GM21786 (cell line): ENCODE measurements around the gene C2orf78.

Experiments
- ATAC-seq: cut with Tn5 transposase; IDR thresholded peaks from one replicate; pipeline ENCODE4 v1.9.1; 2021; ENCODE audit not compliant: unreplicated experiment

Gene C2orf78

DNA sequence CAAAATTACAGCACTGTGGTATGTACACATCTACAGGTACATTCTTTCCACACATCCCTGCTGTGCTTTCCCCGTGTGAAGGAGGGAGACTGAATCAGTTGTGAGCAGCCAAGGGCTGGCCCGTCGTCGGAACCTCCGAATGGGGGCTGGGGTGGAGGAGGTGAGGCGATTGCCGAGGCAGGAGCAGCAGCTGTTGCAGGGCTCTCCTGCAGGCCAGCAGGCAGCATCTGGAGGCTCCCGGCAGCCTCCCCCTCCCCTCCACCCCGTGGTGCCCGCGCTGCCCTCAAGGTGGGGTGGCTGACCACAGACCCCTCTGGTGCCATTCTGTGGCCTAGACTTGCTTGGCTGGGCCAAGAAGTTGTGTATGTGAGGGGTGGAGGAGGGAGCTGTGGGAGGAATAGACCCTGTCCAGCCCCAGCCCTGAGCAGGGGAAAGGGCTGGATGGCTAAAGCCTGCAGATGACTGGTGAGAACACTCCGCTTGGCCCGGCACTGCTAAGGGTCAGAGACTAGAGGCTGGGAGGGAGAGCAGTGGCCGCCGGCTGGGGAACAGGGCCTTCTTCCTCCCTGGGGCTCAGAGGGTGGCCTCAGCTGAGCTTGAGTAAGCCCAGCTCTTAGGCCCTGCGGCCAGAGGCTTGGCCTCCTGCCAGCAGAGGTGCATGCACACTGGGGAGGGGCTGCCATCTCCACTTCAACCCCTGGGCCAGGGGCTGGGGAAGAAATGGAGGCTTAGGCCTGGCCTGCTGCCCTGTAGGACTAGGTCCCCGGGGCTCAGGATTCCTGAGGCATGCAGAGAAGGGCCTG is 52.4 kb downstream of the C2orf78 start:
- ATAC-seq = no peak

DNA sequence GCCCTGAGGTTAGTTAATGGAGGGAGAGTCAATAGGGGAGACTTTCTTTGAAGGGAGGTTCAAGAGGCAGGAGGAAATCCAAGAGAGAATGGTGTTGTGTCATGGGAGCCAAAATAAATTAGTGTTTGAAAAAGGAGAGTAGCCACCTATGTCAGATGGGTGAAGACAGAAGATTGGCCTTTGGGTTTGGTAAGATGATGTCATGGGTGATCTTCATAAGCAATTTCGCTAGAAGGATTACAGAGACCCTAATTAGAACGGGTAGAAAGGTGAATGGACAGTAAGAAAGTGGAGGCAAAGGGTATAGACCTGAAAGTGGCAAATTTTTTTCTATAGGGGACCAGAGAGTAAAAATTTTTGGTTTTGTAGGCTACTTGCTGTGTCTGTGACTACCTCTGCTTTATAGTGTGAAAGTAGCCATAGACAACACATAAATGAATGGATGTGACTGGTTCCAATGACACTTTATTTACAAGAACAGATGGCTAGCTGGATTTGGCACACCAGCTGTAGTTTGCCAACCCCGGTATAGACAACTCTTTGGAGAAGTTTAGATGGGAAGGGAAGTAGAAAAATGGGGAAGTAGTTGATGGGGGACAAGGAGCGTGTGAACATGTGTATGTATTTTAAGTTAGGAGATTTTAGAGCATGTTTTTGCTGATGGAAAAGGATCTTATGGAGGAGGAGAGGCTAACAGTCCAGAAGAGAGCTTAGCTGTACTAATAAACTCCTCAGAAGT is 54.0 kb downstream of the C2orf78 start:
- ATAC-seq = no peak

DNA sequence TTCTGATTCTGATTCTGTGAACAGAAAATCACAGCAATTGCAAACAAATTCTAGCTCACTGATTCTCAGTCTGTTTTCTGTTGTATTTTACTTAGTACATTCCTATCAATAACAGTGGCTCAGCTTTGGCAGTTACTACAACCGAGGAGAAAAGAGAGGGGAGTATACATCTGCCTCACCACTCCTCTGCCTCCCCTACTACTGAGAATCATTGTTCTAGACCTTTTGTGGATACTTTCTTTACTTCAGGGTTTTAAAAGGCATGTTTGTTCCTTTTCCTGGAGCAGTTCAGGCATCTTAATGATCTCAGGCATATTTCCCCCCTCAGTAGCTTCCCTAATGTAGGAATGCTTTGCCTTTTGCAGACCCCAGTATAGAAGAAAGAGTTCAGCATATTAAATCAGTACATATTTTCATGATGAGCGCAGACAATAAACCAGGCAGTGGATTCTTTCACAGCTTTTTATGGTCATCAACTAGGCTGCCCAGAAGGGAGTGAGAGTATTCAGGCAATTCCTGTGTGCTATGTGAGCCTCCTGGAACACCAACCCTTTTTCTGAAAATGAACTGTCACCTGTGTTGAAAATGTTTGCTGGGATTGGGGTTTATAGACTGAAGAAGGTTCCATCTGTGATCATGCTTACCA is 55.0 kb downstream of the C2orf78 start:
- no peak for ATAC-seq

DNA sequence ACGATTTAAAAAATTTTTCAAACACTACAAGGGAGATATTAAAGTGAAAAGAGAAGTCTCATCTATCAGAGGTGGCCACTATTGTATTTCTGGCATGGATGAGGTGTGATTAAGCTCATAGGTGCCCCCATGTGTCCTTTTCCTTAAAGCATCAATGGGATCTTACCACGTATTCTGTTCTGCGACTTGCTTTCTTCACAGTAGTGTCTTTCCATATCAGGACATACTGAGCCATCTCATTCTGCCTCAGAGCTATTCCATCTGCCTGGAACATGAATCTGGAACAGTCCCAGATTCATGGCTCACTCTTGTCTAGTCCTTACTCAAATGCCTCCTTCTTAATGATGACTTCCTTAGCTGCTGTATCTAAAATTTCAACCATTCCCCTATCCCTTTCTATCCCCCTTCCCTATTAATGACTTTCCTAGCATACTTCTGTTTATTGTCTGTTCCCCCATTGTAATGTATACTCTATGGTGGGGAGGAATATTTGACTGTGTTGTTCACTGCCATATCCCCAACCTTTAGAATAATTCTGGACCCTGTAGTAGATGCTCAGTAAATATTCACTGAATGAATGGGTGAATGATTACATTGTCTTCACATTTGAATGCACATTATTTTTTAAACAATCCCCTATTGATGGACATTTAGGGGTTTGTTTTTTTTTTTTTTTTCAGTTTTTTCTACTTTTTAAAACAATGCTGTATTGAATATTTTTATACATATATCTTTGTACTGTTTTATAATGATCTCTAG is 55.8 kb downstream of the C2orf78 start:
- no peak for ATAC-seq

DNA sequence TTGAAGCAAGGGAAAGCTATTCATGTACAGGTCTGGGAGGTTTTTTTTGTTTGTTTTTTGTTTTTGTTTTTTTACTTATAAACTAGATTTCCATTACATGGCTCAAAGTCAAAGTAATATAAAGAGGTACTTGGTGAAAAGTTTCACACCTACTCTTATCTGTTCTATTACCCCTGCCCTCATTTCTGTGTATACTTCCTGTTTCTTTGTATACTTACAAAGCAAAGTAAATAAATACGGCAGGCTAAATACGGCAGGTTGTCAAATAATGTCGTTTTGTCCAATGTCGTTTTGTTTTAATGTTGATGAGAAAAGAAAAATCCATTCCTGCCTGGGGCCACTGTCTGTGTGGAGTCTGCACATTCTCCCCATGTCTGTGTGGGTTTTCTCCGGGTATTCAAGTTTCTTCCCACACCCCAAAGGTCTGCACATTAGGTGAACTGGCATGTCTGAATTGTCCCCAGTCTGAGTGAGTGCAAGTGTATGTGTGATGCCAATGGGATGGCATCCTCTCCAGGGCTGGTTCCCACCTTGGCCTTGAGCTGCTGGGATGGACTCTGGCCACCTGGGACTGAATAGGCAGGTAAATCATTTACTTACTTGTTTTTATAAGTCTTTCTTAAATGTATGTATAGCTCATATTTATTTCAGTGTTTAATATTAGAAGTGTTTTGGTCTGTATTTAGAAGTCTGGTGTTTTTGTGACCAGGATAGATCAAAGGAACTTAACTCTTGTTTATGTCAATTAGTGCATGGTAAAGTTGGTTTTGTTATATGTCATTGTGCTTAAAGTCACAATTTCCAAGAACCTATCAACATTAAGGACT is 58.1 kb downstream of the C2orf78 start:
- no peak for ATAC-seq

DNA sequence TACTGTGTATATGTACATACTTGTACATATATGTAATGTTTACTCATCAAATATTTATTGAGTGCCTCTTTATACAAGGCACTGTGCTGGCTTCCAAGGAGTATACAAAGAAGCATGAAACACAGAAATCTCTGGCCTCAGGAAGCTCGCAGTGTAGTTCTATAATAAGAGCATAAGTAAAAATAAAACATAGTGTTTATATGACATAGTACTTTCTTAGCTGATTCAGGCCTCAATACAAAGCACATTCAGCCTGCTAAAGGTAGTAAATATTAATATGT is 58.7 kb downstream of the C2orf78 start:
- no peak for ATAC-seq

DNA sequence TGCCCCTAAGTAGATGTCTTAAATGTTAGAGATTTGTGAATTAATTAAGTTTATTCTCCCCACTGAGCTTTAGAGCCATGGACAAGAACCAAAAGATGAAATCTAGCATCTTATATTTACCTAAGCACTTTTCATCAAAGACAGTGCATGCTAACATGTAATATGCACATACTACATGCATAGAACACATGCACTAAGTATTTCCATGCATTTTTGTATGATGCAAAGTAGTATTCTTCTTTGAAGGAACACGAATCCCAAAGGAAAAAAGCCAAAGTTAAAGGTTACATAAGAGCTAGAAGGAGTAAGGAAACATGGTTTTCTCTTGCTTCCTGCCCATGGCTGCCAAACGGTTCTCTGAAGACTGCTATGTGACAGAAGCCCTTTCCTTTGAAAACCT is 60.1 kb downstream of the C2orf78 start:
- no peak for ATAC-seq

DNA sequence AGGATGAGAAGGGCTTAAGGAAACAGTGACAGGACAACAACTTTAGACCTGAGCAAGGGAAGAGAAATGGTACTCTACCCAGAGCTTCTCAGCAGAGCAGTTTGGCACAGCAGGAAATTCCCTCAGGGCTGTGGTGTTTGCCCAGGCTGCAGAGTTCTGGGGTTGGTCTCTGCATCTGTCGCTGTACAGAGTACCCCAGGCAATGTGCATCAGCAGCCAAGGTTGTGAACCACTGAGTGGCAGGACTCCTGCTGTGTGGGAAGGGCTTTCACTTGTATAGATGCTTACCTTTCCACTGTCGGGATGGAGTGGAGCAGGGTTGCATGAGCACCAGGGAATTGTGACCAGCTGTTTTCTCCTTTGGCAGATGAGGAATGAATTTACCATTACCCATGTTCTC is 66.0 kb downstream of the C2orf78 start:
- ATAC-seq = no peak

DNA sequence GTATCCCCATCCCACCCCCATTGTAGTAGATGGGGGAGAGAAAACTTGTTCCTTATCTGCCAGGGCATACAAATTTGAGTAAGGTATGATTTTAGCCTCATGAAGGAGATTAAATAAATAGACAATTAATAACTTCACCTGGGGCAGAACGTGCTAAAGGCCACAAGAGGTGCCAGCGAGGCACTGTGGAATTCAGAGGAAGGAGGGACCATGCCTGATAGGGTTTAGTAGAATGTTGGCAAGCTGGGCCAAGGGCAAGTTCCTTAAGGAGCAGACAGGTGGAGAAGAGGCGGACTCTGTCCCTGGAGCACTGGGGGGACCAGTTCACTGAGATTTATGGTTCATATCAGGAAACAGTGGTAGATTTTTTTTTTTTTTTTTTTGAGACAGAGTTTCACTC is 67.3 kb downstream of the C2orf78 start:
- no peak for ATAC-seq

DNA sequence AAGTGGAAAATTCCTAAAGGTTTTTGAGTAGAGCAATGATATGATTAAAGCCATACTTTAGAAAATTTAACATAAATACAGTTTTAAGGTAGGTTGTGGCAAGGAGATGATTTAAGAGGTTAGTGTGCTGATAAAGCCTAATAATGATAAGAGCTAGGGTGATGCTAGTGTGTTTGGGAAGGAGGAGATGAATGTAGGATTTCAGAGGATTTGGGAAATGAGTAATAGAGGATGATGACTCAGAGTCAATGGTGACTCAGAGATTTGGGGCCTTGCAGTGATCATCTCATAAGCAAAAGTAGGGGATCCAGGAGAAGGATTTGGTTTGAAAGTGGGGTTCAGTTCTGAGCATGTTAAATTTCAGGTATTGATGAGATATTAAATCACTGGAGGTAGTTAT is 68.0 kb downstream of the C2orf78 start:
- no peak for ATAC-seq

DNA sequence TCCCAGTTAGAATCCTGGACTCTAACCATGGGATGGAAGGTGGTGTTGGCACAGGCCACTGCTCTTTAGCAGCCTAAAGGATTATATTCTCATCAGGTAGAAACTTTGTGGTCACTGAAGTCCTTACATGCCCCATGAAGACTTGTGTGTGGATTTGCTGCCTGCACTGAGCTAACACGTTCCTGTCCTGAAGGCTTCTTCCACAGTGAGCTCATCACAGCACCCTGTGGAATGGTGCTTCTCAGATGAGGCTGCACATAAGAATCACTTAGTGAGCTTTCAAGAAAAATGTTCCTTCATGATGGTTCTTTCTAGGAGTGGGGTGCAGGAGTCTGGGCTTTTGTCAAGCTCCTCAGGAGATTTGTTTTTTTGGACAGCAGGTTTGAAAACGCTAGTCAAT is 71.5 kb downstream of the C2orf78 start:
- no peak for ATAC-seq

DNA sequence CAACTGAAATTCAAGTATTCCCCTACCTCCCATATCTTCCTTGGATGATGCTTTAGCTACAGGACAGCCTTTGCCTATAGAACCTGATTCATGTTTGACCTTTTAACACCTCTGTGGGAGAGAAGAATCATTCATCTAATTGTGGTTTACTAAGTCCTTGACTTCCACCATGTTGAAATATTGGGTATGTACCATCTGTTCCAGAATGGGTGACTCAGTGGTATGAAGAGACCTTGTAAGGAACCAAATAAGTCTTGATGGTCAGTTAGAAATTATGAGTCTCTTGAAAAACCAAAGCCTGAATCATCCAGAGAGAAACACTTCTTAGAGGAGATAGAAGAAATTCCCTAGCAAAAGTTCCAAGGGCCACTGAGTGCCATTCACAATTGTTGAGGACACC is 72.2 kb downstream of the C2orf78 start:
- no peak for ATAC-seq

DNA sequence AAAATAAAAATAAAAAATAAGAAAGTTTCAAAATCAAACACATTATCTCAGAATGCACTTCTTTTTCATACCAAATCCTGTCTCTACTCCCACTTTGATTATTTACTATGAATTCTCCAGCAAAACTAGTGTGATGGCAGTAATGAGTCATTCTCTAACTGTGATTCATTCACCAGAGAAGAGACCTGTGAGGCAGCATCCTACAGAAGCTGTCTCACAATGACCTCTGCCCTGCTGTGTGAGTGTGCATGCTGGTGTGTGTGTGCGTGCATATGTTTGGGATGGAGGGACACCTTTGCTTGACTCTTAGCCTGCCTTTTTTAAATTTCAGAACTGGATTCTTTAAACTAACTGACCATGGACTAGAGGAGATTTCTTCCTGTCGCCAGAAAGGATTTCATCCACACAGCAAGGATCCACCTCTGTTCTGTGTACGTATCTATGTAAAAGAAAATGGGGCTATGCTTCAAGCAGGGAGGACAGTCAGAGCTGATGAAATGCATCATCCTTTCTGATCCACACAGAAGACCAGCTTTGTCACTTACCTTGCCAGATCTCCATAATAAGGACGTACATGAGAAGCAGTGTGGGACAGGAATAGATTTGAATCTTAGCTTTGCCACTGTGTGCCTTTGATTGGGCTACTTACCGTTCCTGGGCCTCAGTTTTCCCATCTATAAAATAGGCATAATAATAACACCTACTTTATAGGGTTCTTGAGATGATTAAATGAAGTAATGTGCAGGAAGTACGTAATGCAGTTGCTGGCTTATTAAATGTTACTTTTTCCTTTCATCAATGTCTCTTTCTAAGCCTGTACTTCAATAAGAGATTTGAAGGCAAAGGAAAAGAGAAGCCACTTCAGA is 76.0 kb downstream of the C2orf78 start:
- ATAC-seq = no peak

DNA sequence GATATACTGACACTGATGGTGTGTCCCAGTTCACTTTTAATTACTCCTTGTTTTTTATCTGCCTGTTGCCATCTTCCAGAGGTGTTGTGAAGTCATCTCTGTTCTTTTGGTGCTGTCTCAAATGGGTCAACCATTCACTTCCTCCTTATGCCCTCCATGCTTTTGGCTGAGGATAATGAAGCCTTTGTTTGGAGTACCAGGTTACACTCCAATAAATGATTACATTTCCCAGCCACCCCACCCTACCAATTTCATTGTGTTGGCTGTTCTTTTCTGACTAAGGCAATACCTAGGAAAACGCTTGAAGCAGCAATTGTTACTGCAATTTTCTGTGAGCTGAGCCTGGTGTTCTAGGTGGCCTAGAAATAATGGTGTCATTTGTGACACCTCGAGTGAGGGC is 79.0 kb downstream of the C2orf78 start:
- no peak for ATAC-seq
